Omental fat pad (tissue), 4 donors: ENCODE results near the gene SMG5. TPM values are rescaled to one million over a fixed set of nuclear protein-coding genes. Genes with fewer than 3 reads are reported as not detected.

Experiments used
- ATAC-seq: fragments of 150-250 bp; one replicate; pipeline ENCODE4 v1.9.1; 2016; ENCODE audit warnings: mild to moderate bottlenecking, moderate library complexity; ENCODE audit not compliant: low FRiP score
- DNase-seq: peaks from one replicate; pipeline ENCODE4 v3.0.0-alpha.2; 2019; ENCODE audit warnings: low spot score
- total RNA-seq, 4 donors: library from RNA; depleted of rRNA; stranded (reverse); fragments of >200 nt; gene quantifications; one replicate each; pipeline ENCODE4 v1.1.0, GENCODE V29; 2016
- TF ChIP-seq, protein P1 (sequence below), 3 donors: fragments of 450-650 bp; IDR thresholded peaks; one replicate each; pipeline ENCODE4 v1.5.1; 2016 to 2017; ENCODE audit warnings: antibody characterized with exemption in 3 of 3, mild to moderate bottlenecking in 3 of 3, moderate library complexity in 2 of 3

The SMG5 gene
- total RNA-seq, 4 donors from 2014 or later: 51.0 to 81.2 (median 53.2) TPM

DNA sequence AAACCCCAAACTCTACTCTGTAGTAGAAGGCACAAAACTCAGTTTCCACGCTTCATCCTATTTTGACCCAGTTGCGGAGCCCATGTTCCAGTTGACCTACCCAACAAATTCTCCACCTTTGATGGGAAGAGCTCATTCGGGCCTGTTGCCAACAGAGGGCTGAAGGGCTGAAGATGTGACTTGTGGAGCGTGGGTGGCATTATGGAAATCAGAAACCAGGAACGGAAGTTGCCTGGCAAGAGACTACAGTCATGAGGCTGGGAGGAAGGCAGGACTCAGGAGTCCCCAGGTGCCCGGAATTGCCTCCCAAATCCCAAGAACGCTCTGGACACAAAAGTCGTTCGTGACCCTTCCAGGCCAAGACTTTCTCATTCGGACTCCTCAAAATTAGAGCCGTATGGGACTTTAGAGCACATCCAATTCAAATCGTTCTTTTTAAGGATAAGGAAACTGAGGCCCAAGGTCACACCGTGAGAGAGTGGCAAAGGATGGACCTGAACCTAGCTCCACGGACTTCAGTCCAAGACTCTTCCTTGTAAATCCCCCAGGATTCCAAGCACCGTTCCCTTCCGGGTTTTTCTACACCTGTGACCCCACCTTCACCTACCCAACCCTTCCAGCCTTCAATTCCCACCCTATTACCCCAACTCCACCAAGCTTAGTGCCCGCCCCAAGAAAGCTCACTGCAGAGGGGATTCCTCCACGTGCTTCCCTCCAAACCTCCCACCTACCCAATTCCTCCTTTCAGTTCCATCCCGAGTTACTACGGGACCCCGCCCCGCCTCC lies 739 bp downstream of the SMG5 start:
- TF ChIP-seq, protein P1, sequence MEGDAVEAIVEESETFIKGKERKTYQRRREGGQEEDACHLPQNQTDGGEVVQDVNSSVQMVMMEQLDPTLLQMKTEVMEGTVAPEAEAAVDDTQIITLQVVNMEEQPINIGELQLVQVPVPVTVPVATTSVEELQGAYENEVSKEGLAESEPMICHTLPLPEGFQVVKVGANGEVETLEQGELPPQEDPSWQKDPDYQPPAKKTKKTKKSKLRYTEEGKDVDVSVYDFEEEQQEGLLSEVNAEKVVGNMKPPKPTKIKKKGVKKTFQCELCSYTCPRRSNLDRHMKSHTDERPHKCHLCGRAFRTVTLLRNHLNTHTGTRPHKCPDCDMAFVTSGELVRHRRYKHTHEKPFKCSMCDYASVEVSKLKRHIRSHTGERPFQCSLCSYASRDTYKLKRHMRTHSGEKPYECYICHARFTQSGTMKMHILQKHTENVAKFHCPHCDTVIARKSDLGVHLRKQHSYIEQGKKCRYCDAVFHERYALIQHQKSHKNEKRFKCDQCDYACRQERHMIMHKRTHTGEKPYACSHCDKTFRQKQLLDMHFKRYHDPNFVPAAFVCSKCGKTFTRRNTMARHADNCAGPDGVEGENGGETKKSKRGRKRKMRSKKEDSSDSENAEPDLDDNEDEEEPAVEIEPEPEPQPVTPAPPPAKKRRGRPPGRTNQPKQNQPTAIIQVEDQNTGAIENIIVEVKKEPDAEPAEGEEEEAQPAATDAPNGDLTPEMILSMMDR (IDR thresholded peaks at IDR 0.05): no peak
- ATAC-seq (no peak), DNase-seq (no peak)

DNA sequence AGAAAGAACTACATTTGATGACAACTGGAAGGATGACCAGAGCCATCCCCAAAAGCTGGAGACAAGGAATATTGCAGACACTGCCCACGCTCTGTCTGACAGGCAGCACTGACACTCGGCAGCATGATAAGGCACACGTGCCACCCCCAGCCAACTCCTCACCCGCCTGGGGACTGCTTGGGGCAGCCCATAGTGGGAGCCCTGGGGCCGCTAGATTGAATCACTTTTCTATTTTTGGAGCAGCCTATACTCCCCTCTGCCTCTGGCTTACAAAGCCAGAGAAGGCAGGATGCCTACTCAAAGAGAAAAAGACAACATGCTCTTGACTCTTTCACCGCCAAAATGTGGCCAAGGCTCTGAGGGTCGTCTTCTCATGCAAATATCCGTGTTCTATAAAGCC lies 1.3 kb downstream of the SMG5 start:
- TF ChIP-seq, protein P1 (IDR thresholded peaks at IDR 0.05): no peak
- ATAC-seq (no peak), DNase-seq (no peak)

DNA sequence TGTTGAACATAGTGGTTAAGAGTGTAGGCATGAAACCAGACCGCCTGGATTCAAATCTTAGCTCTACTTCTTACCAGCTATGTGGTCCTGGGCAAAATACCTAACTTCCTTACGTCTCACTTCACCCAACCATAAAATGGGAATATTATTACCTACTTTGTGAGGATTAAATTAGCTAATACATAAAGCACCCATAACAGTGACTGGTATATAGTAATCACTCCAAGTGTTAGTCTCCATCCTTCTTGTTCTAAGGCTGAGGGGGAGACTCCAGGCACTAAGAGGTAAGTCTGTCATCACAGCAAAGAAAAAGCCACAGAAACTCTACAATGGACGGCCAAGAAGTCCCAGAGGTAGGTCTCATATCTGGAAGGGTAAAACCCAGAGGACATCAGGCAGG lies 2.8 kb downstream of the SMG5 start:
- TF ChIP-seq, protein P1 (IDR thresholded peaks at IDR 0.05): no peak
- ATAC-seq: no peak
- no peak for DNase-seq

DNA sequence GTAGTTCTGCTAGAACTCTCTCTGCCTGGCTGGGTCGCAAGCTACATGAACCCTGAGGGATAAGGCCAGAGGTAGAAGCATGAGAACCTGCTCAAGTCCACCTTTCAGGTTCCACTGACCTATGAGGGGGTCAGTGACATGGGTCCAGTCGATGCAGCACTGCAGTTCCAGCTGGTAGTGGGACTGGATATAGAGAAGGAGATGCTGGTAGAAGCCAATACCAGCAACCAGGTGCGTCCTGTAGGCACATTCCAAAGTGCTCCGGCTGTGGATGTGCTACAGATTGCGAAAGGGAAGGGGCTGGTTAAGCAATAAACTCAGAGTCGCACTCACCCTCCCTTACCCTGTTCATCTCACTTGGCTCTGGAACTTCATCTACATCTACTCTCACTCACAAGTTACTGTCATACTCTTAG lies 5.7 kb downstream of the SMG5 start:
- TF ChIP-seq, protein P1 (IDR thresholded peaks at IDR 0.05): no peak
- DNase-seq (no peak), ATAC-seq (peak; percentile 62)

DNA sequence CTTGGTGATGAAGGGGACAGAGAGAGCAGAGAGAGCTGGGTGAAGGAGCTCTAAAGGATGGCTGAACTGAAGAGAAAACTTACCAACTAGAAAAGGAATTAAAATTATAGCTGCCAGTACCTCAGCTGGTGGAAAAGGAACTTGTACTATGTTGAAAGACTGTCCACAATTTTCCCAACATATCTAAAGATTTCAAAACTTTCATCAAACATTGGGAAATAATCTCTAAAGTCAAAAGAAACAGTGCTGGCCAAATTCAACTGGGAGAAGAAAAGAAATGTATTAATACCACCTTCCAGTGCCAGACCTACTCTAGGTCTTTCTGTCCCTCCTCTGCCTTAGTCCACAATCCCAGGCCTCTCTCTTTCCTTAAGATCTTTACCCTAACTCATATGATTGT lies 6.1 kb downstream of the SMG5 start:
- DNase-seq (no peak), ATAC-seq (no peak)
- TF ChIP-seq, protein P1 (IDR thresholded peaks at IDR 0.05): no peak

DNA sequence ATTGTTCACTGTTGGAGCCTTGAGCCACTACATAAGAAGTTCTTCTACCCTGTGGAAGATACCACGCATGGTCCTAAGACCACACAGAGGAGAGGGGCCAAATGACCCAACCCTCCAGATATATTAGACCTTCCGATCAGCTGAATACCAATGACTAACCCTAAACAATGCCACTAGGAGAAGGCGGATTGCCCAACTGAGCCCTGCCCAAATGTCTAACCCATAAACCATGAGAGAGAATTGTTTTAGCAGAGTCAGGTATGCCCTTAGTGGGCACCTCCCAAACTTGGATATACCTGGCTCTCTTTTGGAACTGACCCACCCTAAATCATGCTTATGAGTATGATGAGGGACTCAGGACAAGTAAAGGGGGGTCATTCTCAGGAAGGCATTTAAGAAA lies 12.3 kb downstream of the SMG5 start:
- ATAC-seq: no peak
- no peak for DNase-seq
- TF ChIP-seq, protein P1 (IDR thresholded peaks at IDR 0.05): no peak

DNA sequence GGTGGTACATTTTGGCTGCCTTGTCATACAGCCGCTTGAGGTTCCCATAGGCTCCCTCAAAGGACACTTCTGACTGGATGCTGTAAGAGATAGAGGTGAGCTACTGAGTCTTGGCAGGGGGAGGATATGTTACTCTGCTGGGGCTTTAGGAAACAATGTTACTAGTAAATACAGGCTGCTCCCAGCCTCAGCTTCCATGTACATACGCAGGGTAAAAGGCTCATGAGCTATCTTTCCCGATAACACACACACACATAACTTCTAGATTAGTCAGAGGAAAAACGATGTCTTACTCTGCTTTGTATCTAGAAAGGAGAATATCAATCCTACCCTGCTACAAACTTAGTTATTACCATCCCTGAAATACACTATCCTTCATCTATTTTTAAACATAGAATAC lies 14.3 kb downstream of the SMG5 start:
- DNase-seq (no peak), ATAC-seq (no peak)
- TF ChIP-seq, protein P1 (IDR thresholded peaks at IDR 0.05): no peak
